HG03469 (cell line): Measurements from ENCODE around the gene FUT9.

Source experiments
- ATAC-seq: cut with Tn5 transposase; IDR thresholded peaks from one replicate; pipeline ENCODE4 v1.9.1; 2021; ENCODE audit warnings: mild to moderate bottlenecking, moderate library complexity, moderate number of reproducible peaks; ENCODE audit not compliant: unreplicated experiment

FUT9 gene

DNA sequence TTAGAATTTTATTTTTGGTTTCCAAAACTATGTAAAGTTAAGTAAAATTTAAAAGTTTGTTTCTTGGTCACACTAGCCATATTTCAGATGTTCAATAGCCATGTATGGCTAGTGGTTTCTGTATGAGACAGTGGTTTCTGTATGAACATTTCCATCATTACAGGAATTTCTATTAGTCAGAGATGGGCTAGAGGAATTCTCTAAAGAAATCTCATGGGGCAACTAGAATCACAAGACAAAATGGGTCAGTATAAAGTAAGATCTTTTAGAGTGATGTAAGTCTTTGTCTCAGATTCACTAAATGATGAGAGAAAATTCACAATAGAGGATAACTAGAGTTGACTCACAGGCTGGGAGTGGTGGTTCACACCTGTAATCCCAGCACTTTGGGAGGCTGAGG, 149.0 kb downstream of the FUT9 start:
- no peak for ATAC-seq

DNA sequence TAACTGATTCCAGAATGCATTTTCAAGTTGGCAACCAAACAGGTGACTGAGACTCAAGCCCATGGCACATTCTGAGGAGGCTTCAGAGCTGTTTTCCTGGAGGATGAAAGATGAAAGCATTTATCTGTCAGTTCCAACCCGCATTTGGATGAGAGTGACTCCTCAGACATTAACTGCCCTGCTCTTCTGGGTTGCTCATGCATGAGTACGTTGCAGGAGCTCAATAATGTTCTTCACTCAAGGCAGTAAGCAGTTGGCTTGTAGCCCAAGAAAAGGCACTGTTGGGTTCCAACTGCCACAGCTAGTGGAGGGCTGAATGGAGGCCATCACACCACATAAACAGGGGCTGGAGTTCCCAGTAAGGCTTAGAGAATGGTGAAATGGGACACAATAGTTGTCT, 155.3 kb downstream of the FUT9 start:
- no peak for ATAC-seq

DNA sequence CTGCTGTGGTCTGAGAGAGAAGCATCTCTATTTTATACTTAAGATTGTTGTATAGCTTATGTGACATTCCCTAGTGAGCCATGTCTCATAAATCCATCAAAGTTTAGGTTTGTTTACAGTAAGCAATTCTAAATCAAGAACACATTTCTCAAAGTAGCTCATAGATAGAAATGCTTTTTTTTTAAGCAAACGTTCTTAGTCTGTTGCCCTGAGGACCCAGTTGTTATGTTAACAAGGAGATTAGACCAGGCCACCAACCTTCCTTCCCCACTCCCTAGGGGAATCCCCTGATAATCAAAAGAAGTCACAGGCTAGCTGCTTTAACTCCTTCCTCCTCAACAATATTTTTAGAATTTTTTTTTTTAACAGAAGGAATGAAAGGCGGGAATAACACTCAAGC, 169.0 kb downstream of the FUT9 start:
- no peak for ATAC-seq

DNA sequence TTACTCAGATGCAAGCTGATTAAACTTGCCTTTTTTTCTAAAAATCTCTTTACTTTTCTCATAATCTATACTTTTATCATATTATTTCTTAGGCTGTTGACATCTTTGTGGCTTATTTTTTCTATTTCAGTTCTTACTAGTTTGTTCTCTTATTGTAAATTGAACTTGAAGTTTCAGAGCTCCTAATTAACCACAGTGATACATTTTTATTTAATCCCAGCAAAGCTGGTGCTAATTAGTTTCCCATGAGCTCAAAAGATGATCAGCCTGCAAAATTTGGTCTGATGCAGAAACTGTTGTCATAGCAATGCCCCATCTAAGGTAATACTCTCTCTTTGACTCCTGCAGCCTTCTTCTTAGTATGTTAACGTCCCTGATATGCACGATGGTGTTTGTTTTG, 170.3 kb downstream of the FUT9 start:
- ATAC-seq = no peak

DNA sequence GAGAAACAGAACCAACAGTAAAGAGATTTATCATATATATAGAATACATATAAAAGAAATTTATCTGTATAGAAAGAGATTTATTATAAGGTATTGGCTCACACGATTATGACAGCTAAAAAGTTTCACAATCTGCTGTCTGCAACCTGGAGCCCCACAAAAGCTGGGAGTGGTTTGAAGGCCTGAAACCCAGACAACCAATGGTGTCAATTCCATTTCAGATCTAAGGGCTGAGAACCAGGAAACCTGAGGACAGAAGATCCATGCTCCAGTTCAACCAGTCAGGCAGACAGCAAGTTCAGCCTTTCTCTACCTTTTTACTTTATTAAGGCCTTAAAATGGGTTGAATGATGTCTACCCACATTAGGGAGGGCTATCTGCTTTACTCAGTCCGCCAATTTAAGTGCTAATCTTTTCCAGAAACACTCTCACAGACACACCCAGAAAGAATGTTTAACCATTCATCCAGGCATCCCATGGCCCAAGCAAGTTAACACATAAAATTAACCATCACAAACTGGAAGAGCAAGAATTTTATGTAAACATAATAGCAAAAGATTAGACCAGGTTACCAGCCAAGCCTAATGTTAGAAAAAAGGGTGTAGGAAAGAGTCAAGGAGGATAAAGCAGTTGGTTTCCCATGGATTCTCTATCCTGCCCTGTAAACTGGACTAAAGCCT, 170.9 kb downstream of the FUT9 start:
- ATAC-seq = no peak

DNA sequence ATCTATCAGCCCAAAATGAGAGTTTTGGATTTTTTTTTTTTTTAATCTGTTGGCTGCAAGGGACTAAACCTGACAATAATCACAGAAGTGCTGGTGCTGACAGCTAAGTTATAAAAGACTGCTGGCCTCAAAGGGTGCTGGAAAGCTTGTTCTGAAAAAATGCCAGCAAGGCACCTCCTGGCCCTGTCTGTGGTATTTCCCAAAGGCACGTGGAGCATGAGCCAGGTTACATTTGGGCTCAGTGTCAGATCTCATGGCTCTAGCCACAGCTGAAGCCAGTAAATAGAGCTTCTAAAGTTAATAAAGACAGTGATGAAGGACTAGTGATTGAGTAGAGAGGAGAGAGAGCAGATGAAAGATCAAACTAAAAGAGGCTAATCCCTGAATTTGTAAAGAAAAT, 178.9 kb downstream of the FUT9 start:
- ATAC-seq = no peak

DNA sequence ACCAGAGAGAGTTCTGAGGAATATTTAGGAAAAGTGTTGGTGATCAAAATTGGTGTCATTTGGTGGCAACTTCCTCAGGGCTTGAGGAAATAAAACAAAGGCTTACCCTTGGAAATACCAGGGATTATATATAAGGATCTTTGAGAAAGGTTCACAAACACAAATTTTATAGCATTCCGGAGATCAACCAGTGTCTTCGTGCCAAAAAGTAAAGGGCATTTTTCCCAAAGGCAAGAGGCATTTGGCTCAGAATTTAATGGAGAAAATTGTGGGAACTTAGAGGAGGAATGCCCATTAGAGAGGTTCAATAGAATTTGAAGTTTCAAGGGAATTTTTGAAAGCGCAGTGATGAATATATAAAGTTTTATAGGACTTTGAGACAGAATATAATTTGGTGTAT, 179.5 kb downstream of the FUT9 start:
- no peak for ATAC-seq

DNA sequence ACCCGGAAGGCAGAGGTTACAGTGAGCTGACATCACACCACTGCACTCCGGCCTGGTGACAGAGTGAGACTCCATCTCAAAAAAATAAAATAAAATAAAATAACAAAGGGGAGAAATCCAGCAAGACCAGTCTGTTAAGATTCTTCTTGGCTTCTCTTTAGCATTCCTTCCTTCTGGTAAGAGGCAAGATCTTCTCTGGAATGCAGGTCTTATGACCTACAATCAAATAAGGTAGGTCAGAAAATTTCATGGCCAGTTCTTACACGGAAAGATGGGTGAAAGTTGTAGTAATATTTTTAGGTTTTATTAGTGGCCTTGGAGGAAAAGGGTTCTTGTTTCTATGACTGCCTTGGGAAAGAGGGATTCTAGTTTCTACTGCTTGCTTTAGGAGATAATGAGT, 180.9 kb downstream of the FUT9 start:
- ATAC-seq = no peak

DNA sequence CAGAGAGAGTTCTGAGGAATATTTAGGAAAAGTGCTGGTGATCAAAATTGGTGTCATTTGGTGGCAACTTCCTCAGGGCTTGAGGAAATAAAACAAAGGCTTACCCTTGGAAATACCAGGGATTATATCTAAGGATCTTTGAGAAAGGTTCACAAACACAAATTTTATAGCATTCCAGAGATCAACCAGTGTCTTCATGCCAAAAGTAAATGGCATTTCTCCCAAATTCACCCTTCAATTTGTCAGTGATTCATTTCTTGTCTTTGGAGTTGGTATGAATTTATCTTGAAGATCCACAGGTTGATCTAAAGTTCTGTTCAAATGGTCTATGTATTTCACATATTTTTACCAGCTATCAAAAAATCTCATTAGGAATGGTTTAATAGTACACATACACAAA, 181.5 kb downstream of the FUT9 start:
- ATAC-seq = no peak

DNA sequence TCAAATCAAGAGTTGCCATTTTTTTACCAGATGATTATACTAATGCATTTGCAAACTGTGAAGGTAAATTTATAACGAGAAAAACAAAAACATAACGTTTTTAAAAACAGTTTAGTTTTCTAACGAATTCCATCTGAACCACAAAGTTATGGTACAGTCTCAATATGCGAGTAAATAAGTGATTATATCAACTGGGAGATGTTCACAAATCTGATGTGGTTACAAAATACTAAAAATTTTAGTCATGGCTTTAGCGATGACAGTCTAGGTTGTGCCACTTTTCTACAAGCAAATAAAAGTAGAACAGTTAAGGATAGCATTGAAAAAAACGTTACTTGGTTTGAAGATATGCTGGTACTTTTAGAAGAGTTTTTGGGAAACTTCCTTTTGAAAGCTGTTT, 186.8 kb downstream of the FUT9 start:
- no peak for ATAC-seq

DNA sequence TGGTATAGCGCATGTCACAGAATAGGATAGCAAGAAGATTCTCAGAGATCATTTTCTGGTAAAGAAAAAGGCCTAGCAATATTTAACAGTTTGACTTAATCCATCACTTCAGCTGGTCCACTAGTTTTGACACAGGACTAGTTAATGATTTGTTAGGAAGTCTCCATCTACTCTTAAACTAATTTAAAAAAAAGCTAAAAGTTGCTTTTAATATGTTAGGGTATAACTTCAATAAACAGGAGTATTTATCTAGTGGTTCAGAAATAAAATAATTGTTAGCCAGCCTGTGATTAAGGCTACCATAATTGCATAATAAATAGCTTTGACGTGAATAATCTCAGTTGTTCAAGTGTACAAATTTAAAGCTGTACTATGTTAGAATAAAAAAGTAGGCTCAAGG, 195.6 kb downstream of the FUT9 start:
- ATAC-seq = no peak

DNA sequence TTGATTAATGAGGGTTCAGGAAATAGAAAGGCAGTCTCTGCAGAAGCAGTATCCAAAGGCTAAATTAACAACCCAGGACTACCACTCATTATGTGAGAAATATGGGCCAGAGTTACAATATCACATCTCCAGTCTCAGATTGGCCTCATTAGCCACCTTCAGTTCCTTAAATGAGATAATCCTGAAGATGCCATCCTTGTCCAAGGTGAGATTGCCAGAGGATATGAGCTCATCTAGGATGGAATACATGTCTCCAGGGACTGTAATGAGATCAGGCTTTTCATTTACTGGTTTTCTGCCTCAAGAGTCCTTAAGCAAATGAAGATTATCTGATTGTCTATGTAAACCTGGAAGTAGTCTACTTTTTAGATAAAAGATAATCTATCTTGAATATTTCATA, 196.3 kb downstream of the FUT9 start:
- ATAC-seq = no peak

DNA sequence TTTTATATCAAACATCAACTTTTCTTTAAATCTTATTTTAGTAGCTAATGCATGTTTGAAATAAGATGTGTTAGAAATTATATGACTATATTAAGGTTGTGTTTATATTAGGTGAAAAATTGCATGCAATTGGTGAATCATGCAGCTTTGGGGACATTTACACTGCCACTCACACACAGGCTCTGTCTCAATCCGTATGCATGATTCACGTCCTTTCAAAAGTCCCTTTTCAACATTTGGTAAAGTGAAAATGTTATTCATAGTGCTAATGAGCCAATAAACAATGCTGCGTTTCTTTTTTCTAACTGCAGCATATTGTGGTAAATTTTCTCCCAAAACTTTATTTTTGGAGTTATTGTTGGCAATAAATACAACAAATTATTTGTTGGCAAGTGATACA, 198.0 kb downstream of the FUT9 start:
- no peak for ATAC-seq

DNA sequence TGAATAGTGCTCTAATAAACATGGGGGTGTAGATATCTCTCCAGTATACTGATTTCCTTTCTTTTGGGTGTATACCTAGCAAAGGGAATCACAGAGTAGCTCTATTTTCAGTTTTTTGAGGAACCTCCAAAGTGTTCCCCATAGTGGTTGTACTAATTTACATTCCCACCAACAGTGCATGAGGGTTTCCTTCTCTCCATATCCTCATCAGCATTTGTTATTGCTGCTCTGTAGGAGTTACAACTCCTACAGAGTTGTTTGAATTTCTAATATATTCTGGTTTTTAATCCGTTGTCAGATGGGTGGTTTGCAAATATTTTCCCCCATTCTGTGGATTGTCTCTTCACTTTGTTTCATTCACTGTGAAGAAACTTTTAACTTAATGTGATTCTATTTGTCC, 207.9 kb downstream of the FUT9 start:
- no peak for ATAC-seq

DNA sequence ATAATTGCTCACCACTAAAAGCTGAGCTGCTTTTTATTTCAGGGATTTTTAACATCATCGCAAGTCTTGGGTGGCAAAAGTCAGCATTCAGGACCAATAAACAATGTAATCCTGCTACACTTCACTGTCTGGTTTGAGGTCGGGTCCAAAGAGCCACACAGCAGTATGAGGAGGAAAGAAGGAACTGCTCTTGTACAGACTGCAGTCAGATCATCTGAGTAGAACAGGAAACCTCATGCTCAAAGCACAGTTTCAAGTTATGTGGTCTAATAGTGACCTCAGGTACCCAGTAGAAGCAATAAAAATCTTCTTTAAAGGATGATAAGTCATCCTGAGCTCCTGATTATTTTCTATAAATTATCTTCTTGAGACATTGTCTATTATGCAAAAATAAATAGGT, 211.4 kb downstream of the FUT9 start:
- ATAC-seq = no peak

DNA sequence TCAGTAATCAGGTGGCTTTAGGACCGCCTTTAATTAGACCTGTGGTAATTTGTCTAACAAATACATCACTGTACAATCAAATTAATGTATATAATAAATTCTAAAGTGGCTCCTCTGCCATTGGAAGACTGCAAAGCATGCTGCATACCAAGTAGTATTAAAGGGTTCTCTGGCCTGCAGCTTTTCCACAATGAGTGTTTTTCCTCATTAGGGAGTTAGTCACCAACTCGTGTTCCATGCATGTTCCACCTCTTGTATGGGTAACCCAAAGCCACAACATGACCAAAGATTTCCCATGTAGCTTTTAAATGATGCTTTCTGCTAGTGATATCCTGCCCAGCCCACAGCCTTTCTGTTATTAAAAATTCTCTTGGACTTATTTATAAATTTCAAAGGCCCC, 218.7 kb downstream of the FUT9 start:
- no peak for ATAC-seq

DNA sequence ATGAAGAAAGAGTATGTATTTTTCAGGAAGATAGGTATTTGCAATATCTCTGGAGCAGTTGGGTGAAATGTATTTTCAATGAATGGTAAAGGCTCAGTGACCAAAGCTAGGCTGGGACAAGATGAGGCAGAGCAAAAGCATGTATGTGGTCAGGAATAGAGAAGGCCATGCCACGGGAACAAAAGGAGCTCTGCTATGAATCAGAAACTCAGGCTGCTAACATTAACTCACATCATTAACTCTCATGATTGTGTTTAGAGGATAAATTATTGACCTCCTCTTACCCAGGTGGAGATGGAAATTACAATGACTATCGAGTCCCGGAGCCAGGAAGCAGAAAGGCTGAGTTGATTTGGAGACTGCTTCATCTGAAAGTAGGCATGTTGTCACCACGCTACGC, 220.2 kb downstream of the FUT9 start:
- ATAC-seq = no peak

DNA sequence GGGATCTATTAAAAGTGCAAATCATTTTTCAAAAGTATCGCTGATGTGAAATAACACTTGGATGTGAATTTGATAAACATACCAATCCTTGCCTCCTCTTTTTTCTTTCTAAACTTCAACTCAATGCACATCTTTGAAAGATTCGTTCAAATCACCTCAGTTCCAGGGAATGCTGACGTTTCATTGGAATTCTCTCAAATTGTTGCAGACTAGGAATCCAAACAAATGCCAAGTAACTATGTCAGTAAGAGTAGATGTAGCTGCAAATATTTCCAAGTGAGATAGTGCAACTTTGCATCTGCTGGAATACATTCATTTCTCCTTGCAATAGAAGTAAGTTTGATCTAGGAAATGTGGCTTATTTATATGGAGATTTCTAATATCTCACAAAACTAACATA, 220.7 kb downstream of the FUT9 start:
- no peak for ATAC-seq

DNA sequence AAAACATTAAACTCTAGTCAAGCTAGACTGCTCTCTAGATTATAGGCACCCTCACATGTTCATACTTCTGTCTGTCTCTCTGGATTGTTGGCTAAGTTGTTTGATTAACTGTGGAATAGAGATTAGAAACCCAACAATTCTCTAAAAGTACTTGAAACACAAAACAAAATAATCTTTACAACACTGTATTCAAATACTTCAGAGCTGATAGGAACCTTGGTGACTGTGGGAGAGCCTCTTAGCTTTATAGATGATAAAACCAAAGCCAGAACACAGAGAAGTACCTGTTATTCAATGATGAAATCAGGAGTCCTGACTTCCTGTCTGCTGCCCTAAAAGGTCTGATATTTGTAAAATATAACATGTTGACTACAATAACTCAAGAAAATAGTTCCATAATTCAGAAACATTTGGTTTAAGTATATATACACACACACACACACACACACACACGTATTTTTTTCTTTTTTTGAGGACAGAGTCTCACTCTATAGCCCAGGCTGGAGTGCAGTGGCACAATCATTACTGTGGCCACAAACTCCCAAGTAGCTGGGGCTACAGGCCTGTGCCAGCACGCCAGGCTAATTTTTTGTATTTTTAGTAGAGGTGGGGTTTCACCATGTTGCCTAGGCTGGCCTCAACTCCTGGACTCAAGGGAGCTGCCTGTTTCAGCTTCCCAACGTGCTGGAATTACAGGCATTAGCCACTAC, 222.0 kb downstream of the FUT9 start:
- no peak for ATAC-seq

DNA sequence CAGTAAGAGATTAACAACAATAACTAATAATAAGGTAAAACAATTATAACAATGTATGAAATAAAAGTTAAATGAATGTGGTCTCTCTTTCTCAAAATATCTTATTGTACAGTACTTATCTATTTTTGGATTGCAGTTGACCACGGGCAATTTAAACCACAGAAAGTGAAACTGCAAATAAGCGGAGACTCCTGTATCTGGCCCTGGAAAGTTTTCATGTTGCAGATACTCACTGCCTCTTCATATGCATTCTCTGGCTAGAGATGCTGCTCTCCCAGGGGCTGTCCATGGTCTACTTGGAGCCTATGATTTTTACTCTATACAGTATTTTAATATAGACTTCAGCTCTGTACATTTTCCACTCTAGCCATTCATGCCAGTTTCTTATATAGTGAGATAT, 230.8 kb downstream of the FUT9 start:
- no peak for ATAC-seq

DNA sequence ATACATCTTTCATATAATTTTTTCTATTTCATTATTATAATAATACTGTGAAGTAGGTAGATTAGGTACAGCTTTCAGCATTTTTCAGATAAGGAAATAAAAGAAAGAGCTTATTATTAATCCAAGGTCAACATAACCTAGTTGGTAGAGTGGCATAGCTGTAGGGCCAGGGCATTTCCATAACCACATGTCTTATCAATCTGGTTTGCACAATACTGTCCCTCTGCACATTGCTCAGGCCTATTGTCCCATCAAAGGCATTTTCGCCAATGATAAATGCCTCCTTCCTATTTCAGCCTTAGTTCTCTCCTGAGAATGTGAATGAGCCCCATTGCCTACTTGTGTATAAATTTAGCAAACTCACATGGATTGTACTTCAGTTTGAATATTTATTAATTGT, 234.0 kb downstream of the FUT9 start:
- no peak for ATAC-seq

DNA sequence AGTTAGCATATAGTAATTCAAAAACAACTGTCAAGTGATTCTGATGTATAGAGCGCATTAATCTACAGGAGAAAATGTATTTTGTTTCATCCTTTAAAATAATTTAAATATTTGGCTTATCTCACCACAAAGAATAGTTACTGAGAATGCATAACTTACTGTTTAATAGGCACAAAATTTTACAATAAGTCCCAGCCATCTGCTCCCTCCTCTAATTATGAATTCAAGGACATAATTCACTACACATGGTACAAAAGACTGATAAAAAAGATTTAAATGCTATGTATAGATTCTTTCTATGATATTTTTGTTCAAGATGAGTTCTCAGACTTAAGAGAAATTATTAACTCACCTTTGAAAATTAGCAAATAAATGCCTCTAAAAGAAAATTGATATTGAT, 242.0 kb downstream of the FUT9 start:
- no peak for ATAC-seq
